Stimulated activated CD8-positive, alpha-beta memory T cell treated with anti-CD3 and anti-CD28 coated beads, Interleukin-15, amount 100 ng/mL, for 48 hours (primary cell): ENCODE data around the gene DOCK8.
"Not testable (repeated sequence)": the region's sequence is repeated elsewhere in the genome, so short reads cannot be mapped to it uniquely, and the experiment has no call there.

Source experiments
- DNase-seq, 2 donors: peaks; one replicate each; pipeline ENCODE4 v3.0.0-alpha.2; 2020; ENCODE audit warnings: low read depth in 2 of 2

Gene DOCK8

DNA sequence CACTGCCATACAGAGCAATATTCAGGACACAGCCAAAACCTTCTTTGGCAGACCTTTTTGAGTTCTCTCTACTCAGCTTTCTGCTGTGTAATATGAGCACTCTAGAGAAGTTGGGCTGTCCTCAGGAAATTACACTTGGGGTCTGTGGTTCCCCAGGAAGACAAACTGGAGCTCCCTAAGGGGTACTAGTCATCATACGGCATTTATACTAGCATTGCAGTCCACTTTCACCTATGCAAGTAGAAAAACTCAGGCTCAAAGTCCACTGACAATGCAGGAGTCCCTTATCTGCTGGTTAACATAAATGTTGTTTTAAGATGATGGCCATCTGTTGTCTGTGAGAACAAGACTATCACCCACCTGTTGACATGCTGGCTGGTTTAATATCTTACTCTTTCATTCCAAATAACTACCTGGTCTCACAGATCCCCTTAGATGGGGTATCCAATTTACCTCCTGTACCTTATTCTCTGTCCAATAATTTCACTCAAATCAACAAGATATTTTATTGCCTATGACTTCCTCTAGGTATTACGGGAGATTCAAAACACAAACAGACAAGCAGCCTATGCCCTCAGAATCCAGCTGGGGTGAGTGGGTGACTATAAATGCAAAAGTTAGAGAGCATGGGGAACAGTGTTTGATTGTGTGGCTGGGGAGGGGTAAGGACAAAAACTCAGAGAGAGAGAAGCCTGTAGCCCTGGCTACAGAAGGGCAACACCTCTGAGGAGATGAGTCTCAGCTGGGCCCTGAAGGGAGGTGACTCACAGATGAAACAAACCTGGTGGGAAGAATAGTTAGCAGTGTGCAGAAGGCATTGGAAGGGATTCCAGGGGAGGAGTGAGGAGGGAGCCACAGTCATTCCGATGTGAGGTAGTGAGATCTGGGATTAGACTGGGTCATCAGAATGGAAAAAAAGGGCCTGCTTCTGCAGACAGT is 10.2 kb downstream of the DOCK8 start:
- DNase-seq: no peak

DNA sequence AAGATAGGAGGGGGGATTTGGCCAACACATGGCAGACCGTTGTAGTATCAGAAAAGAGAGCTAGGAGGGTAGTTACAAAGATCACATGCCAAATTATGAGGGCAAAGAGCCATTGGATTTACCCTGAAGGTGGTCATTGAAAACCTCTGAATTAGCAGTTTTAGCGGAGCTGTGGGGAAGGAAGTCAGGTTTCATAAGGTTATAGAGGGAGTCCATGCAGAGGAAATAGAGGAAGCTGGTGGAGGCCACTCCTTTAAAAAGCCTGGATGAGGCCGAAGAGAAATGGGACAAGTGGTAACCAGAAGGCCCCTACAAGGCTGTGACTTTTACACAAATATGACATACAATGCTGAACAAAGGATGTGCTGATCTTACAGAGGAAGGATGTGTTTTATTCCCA is 13.2 kb downstream of the DOCK8 start:
- DNase-seq: no peak

DNA sequence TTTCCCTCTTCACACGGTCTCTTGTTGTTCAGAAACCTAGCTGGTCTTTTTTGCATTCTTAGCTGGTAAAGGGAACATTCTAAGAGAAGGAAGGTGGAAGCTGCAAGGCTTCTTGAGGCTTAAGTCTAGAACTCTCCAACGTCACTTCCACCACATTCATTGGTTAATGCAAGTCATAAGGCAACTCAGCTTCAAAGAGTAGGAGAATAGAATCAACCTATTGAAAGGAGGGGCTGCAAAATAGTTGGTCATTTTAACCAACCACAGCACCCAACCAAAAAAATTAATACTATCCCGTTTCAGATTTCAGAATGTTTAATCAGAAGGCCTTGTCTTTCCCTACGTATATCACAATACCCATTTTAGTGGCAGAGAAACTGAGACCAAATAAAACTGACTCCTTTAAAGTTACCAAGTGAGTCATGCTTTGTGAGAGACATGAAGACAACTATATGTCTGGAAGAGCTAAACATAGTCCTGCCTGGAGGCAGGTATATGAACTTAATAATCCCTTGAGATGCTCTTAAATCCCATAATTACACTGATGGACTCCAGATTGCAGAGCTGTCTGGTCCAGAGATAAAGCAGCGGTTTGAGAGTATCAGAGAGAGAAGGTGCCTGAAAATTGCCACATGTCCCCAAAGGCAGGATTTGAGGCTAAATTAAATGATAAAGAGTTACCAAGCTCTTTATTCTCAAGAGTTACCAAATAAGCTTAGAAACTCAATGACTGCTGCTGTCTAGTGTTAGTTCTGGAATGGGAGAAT is 14.4 kb downstream of the DOCK8 start:
- DNase-seq: no peak

DNA sequence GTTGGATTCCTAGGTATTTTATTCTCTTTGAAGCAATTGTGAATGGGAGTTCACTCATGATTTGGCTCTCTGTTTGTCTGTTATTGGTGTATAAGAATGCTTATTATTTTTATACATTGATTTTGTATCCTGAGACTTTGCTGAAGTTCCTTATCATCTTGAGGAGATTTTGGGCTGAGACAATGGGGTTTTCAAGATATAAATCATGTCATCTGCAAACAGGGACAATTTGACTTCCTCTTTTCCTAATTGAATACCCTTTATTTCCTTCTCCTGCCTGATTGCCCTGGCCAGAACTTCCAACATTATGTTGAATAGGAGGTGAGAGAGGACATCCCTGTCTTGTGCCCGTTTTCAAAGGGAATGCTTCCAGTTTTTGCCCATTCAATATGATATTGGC is 17.0 kb downstream of the DOCK8 start:
- DNase-seq: not testable (repeated sequence)

DNA sequence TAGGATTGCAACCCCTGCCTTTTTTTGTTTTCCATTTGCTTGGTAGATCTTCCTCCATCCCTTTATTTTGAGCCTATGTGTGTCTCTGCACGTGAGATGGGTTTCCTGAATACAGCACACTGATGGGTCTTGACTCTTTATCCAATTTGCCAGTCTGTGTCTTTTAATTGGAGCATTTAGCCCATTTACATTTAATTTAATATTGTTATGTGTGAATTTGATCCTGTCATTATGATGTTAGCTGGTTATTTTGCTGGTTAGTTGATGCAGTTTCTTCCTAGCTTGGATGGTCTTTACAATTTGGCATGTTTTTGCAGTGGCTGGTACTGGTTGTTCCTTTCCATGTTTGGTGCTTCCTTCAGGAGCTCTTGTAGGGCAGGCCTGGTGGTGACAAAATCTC is 19.0 kb downstream of the DOCK8 start:
- DNase-seq: not testable (repeated sequence)

DNA sequence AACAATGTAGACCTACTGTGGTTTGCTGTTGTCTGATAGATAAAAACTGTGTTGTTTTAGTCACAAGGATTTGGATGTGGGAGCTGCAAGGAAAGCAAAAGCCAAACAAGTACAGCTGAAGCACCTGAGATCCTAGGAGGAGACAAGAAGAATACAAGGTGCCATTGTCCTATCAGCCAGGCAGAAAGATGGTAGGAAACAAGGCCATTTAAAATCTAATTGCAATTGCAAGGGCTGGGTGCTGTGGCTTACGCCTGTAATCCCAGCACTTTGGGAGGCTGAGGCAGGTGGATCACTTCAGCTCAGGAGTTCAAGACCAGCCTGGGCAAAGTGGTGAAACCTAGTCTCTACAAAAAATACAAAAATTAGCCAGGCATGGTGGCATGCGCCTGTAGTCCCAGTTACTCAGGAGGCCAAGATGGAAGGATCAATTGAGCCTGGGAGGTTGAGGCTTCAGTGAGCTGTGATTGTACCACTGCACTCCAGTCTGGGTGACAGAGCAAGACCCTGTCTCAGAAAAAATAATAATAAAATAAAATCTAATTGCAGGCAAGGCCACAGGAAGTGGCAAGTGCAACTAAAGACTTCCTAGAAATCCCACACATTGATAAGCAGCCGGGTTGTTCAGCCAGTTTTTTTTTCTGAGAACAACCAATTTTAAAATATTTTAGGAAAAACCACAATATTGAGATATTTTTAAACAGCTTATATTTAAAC is 22.6 kb downstream of the DOCK8 start:
- no peak for DNase-seq

DNA sequence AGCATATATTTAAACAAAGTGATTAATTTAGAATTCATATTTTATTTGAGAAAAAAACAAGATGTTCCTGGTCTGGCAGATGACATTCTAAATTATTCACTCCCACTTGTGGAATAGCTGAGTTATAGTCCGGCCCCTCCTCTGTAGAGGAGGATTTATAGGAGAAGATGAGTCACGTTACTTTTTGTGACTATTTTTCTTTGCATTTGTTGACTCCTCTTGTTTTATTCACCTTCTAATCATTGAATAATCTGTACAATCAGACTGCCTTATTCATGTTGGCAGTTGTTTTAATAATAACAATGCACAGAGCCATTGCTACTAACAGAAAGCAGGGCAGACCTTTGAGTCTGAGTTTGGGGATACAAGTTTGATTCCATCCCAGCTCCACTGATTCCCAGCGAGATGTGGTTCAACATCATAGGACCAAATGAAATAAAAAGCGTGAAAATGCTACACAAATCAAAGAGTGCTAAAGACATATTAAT is 23.2 kb downstream of the DOCK8 start:
- no peak for DNase-seq

DNA sequence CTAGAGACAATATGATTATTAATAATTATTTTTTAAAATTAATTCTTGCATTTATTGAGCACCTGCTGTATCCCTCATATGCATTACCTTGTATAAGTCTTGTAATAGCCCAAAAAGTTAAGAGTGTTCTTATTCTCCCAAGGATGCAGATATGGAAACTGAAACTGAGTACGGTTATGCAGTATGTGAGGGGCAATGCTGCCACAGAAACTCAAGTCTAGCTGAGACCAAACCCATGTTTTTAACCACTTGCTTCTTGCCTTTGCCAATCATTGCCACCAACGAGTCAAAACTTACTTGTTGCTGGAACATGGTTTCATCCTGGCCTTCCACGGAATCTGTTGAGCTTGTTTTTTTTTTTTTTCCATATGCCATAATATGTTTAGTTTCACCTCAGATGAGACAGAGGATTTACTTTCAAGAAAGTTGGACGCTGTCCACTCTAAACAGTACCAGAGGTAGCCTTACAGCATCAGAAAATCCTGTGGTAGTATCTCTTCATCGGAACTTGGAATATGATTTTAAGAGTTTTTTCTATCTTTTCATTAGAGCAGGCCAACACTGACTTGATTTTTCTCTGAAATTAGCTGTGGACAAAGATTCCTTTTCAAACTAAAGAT is 27.9 kb downstream of the DOCK8 start:
- no peak for DNase-seq

DNA sequence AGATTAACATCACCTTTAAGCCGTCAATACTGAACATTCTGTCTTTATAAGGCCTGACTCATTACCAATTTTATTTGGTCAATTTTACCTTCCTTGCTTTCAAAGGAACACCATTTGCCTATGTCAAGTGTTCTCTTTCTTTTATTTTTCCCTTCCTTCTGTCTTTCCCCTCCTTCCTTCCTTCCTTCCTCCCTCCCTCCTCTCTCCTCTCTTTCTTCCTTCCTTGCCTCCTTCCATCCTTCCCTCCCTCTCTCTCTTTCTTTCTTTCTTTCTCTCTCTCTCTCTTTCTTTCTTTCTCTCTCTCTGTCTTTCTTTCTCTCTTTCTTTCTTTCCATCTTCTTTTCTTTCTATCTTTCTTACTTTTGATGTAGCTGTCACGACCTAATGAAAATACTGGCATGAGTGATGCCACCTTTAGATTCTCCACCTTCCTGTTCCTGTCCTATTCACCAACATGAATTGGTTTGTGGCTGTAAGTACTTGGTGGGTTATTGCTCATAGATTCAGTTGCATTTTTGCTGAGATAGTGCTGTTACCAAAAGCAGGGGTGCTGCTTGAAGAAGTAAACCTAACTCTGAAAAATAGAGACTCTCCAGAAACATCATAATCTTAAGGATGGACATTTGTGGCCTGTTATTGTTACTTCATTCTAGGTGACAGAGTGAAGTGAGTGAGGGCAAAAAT is 33.8 kb downstream of the DOCK8 start:
- no peak for DNase-seq

DNA sequence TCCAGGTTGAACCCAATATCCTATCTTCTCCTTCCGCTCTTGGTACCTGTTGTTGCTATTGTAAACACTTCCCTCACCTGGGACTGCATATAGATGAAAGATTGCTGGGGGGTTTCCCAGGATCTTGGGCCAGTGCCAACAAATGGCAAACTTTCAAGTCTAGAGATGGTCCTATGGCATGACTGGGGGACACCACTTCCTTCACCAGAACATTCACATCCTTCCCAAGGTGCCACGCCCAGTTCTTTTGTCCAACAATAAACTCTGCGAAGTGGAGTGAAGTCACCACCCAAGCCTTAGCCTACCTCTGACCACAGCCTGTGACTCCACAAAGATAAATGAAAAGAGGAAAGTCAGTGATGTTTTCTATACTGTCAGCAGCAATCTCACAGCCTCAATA is 34.4 kb downstream of the DOCK8 start:
- no peak for DNase-seq

DNA sequence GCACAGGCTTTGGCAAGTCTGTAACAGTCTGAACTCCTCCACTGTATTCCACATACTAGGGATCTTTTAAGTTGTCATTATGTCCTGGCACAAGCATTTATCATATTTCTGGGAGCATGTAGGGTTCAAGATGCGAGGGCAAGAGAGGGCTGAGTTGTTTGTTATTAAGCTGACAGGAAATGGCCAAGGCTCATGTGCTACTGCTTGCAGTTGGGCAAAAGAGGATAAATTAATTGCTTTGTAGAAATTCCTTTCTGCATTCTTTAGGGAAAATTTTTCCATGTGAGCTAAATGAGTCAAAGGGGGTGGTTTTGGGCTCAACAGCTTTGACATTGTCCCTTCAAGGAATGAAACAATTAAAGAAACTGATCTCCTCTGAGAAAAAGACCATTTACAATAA is 35.4 kb downstream of the DOCK8 start:
- DNase-seq: no peak

DNA sequence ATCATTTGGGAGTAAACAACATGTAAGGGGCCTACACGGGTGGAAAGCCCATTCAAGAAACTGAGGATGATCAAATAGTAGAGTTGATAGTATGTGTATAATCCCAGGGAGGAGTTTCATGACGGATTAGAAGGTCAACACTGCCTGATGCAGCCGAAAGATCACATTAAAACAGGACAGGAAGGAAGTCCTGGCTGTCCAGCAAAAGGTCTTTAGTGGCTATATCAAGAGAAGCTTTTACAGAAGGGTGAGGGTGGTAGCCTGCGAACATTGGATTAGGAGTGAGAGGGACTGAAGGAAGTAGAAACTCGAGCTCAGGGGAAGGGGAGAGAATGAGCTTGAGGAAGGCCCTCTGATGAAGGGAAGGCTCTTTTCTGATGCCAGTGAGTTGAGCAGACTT is 36.0 kb downstream of the DOCK8 start:
- DNase-seq: no peak

DNA sequence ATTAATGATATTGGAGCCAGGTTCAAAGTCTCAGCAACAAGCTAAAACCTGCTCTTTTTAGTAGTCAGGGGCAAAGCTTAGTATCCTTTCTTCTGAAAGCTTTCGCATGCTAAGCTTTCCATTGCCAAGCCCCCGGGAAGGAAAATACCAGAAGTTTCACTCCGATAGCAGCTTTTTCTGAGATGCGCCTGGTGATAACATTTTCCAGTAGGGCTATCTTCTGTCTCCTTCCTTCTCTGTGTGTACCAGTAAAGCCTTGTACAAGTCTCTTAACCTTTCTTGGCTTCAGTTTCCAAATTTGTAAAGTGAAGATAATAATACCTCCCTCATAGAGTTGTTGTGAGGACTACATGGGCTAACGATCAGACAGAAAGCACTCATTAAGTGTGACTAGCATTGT is 36.7 kb downstream of the DOCK8 start:
- DNase-seq: no peak

DNA sequence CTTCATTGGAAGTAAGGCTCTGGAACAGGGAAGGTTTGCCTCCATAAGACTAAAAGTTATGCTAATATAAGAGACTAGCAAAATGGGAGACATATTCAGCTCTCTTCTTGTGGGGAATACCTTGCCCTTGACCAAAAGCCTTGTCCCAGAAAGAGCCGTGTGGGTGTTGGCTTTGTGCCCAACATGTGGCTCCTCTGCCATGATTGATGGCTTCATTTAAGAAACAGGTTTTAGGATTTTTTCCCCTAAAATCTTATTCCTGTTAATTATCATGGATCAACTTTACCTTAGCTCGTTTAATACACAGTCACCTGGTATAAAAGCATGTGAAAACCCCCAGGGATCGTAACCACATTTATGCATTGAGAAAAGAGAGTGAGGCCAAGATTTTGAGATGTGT is 38.9 kb downstream of the DOCK8 start:
- no peak for DNase-seq

DNA sequence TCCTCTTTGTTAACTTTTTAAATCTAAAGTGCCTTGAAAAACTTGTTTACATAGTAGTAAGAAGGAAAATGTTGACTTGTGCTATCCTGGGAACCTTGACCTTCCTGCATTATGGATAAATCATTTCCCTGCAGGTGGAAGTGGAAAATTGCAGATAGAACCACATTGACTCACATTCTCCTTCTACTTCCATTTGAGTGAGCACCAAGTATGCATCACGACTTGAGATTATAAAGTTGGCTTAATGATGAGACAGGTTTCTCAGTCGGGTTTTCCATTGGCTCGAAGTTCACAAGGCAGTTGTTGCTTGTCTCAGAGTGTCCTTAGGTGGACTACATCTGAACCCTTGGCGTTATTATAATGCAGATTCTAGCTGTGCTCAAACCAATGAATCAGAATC is 39.9 kb downstream of the DOCK8 start:
- no peak for DNase-seq

DNA sequence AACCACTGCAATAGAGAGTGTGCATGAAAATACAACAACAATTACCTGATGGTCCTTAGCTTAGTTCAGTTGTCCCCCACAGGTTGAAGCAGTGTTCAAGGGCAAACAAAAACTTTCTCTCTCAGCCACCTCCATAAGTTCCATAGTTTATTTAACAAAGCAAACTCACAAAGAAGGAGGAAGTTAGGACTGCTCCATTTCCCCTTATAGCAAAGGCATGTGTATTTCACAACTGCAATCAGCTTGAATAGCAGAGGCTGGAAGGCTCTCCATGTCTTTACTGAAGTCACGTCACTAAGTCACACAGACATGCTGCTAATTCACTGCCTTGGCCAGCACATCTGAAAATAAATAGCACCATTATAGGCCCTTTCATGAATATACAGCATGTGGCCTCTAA is 43.3 kb downstream of the DOCK8 start:
- no peak for DNase-seq

DNA sequence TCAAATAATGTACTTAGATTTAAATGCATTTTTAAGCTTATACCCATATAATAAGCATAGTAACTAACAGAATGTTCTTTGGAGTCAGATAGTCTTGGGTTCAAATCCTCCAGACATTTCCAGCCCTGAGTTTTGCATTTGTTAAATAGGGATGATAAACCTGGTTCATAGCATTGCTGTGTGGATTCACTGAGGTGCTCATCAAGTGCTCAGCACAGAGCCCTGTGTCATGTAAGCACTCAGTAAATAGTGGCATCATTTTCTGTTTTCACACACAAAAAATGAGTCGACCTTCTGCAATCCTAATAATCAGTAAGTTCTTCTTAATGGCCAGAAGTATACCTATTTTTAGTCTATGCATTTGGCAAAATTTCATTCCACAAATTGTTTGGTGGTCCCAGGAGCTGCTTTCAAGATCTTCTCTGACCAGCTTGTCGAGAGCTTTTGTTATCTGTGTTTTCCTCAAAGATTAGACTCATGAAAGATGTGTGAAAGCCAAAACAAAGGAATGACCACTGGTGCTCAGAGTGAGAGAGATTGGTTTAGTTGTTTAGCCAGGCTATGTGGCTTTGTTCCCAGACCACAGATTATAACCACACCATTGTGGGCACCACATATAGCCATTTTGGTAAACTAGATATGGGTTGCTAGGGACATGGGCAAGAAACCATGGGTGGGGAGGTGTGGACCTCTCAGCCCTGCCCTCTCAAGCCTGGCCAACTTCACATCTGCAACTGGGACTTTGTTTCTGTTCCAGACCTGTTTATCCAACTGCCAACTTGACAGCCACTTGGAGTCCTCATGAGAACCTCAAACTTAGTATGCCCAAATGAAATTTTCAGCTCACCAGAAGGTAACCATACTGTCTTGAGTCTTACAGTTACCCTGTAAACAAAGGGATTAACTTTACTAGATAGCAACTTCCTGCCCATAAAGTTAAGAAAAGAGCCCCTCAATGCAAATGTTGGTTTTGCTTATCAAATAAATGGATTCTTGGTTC is 45.0 kb downstream of the DOCK8 start:
- no peak for DNase-seq

DNA sequence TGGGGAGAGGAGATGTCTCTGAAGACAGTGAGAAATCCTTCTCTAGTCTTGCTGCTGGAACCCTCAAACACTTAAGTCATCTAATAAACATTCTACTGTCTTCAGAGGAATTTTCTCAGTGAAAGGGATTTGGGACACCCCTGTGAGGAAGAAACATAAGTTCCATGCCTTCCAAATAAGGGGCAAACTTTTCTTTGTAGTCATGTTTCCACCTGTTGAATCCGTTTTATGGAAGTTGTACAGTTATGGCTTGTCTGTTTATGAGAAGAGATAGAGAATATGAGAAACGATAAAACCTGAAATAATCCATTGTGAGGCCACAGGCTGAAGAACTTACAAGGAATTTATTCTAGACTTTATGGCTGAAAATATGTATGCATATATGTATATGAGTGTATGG is 49.6 kb downstream of the DOCK8 start:
- no peak for DNase-seq

DNA sequence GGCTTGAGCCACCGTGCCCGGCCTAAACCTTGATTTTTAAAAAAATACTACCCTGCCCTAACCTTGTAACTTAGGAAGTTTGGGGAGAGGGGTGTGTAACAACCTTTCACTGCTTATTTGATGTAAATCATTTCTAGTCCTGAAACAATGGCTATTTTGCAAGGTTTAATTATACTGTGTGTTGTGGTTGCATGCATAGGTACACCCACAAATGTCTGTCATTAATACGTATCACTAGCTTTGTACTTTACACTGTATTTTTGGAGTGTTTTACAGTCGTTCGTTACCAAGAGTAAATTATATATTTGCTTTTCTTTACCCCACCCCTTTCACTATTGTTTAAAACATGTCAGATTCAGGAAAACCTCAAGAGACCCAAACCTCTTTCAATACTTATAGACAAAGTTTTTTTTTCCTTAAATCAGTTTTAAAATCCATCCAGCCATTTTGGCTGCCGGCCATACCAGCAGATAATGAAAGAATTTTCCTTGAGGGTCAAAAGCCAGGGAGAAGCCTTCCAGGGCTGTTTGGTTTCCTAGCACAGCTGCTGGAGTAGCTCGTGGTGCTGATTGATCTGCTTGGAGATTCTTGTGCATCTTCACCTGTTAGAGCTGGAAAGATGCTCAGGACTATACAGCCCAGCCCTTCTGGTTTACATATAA is 50.7 kb downstream of the DOCK8 start:
- DNase-seq: no peak
